Activated naive CD8-positive, alpha-beta T cell treated with anti-CD3 and anti-CD28 coated beads, Interleukin-2, amount 50 U/mL, for 16 hours (primary cell): Measurements from ENCODE around the gene SERPINA5.

Source experiments
- DNase-seq: peaks from one replicate; pipeline ENCODE4 v3.0.0-alpha.2; 2020; ENCODE audit warnings: low read depth, low spot score

Gene SERPINA5

GRCh38 chr14:94548999-94549985 lies 31.9 kb upstream of the SERPINA5 start:
- DNase-seq, result no peak

- DNase-seq, result no peak
Observed at GRCh38 chr14:94550041-94550440, 31.2 kb upstream of the SERPINA5 start.

GRCh38 chr14:94555991-94556390 lies 25.2 kb upstream of the SERPINA5 start:
- no peak for DNase-seq

DNA sequence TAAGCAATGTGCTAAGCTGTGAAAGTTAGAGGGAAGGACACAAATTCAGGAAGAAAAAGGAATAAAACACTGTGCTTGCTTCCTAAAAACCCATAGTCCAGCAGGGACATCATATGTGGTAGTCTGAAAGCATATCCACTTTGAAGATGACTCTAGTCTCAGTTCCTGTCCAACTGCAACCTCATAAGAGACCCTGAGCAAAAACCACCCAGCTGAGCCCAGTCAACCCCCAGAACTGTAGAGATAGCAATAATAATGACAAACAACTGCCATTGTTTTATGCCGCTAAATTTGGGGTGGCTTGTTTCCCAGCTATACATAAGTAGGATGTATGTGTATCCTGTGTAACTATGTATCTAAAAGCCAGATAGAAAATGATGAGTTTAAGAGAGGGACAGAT lies 23.9 kb upstream of the SERPINA5 start:
- DNase-seq, result no peak

GRCh38 chr14:94558842-94559241 lies 22.4 kb upstream of the SERPINA5 start:
- no peak for DNase-seq

DNA sequence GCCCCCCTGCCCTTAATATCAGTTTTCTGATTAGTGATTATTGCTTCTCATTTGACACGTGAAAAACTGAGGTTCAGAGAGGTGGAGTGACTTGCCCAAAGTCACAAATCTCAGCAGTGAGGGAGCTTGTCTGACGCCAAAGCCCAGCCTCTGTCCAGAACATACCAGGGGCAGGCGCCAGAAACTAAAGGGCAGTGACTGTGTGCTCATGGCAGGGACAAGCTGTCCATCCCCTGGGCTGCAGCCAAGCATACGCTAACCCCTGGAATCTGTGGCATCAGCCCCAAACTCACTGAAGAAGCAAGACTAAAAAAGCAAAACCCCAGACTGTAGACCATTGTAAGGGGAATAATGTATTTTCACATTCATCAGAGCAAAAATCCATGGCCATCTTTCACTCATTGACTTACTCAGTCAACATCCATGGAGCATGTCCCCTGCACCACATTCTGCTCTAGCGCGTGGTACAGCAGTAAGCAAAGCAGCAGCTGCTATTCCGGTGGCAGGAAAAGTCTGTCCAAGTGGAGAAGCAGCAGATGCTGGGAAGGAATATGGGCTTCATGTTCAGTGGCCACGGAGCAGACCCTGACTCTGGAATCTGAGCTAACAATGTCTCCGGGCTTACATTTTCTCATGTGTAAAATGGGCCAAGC lies 21.5 kb upstream of the SERPINA5 start:
- no peak for DNase-seq

DNA sequence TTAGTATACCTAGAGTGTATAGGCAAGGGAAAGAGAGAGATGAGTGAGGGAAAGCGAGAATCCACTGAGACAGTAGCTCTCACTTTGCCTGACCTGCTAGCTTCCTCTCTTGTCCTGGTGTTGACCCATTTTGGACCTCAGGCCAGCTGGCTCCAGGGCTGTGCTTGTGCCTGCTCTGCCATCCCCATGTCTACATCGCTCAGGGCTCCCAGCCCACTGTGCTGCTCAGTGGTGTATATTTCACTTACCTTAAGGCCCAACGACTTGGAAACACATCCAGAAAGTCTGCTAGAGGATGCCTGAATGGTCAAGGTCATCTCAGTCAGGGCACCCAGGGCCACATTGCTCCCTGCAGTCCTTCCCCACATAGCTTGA lies 20.9 kb upstream of the SERPINA5 start:
- DNase-seq, result no peak

GRCh38 chr14:94560751-94561655 lies 20.2 kb upstream of the SERPINA5 start, which contains the start of gene SERPINA4:
SERPINA4 (plus strand) TSS chr14:94561442; CDS start chr14:94563483, 2,041 bp downstream.
- no peak for DNase-seq

- DNase-seq, result no peak
Observed at GRCh38 chr14:94561656-94562010, 19.6 kb upstream of the SERPINA5 start.

GRCh38 chr14:94562022-94562421 lies 19.2 kb upstream of the SERPINA5 start:
- DNase-seq, result no peak

DNA sequence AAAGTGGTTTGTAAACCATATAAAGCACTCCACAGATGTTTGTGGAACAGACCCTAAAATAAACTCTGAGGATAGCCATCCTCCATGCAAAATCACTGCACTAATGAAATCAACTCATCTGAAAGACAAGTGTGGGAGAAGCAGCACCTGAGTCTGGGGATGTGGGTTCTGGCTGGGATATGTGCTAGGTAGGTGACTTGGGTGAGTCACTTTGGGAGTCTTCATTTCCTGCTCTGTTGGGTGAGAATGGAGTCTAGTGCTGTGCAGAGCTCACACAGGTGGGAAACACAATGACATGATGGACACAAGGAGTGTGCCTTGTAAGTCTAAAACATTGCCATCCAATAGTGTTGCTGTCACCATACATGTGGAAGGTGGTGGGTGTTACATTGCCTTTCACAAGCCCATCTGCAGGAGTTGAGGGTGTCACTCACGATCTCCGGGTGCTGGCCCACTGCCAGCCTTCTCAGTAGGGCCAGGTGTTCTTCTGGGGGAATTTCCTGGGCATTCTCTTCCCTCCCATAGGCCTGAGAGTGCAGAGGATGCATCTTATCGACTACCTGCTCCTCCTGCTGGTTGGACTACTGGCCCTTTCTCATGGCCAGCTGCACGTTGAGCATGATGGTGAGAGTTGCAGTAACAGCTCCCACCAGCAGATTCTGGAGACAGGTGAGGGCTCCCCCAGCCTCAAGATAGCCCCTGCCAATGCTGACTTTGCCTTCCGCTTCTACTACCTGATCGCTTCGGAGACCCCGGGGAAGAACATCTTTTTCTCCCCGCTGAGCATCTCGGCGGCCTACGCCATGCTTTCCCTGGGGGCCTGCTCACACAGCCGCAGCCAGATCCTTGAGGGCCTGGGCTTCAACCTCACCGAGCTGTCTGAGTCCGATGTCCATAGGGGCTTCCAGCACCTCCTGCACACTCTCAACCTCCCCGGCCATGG lies 18.0 kb upstream of the SERPINA5 start:
- DNase-seq, result no peak

- no peak for DNase-seq
Observed at GRCh38 chr14:94564381-94564780, 16.8 kb upstream of the SERPINA5 start.

DNA sequence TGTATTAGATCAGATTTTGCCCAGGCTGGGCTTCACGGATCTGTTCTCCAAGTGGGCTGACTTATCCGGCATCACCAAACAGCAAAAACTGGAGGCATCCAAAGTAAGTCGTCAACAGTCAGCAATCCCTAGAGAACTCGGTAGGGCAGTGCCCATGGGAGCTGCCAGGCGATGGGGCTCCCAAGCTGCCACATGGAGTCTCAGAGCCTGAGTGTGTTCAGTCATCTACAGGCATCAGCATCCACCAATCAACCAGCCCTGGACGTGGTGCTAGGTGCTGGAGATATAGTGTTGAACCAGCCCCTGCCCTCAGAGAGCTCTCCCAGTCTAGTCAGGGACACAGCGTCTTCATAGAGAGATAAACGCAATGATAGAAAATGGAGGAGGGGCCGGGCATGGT lies 13.0 kb upstream of the SERPINA5 start:
- no peak for DNase-seq

DNA sequence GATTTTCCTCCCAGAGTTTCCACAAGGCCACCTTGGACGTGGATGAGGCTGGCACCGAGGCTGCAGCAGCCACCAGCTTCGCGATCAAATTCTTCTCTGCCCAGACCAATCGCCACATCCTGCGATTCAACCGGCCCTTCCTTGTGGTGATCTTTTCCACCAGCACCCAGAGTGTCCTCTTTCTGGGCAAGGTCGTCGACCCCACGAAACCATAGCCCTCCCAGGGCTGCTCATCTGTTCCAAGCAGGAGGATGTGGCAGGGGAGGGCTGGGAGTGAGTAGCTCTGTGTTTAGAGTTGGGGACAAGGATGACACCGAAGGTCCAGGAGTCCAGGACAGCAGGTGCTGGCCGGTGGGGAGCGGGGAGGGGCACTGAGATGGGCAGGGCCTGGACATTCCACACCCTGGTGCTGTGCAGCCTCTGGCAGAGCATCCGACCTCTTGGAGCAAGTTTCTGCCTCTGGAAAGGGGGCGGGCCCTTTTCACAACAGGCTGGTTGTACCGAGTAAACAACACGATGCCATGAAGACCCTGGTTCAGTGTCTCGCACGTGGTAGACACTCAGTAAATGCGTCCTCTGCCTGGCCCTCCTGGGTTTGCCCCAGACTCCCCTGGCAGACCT lies 11.7 kb upstream of the SERPINA5 start:
- DNase-seq, result no peak

DNA sequence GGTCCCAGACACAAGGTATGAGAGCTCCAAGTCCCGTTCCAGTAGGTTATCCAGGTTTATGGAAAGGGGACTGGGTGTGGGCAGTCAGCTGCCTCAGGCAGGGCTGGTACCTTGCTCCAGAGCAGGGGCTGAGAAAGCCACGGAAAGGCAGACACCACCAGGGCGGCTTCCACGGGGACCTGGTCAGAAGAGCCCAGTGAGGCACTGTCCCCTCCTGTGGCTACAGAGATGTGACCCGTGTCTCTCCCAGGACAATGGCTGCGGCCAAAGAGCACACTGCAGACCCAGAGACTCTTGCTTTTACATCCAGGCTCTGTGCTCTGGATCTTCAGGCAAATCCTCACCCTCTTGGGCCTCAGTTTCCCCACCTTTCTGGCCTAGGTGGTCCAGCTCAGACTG lies 11.2 kb upstream of the SERPINA5 start:
- no peak for DNase-seq

- DNase-seq, result no peak
Observed at GRCh38 chr14:94570440-94570839, 10.8 kb upstream of the SERPINA5 start.

GRCh38 chr14:94571395-94571794 lies 9.8 kb upstream of the SERPINA5 start:
- no peak for DNase-seq

GRCh38 chr14:94571950-94572349 lies 9.3 kb upstream of the SERPINA5 start:
- DNase-seq, result no peak

- no peak for DNase-seq
Observed at GRCh38 chr14:94572637-94573303, 8.5 kb upstream of the SERPINA5 start.
